Osteoblast (primary cell): ENCODE results near the gene TRAP1. TPM values are rescaled to one million over a fixed set of nuclear protein-coding genes. Genes with fewer than 3 reads are reported as not detected.

ENCODE experiments used
- DNase-seq: peaks from one replicate; pipeline ENCODE4 v3.0.0; 2011; ENCODE audit warnings: low spot score, mixed read lengths; ENCODE audit not compliant: insufficient read length; ENCODE audit errors: missing footprints
- H2AFZ ChIP-seq: 2 replicates; pipeline ENCODE4 v1.6.0; 2011; ENCODE audit warnings: mild to moderate bottlenecking, low read length
- H3K27ac ChIP-seq: 2 replicates; pipeline ENCODE4 v1.5.1; 2011; ENCODE audit warnings: mild to moderate bottlenecking, low read depth, low read length, moderate library complexity
- H3K27me3 ChIP-seq: 2 replicates; pipeline ENCODE4 v1.6.0; 2012; ENCODE audit warnings: mild to moderate bottlenecking, control low read depth, inconsistent platforms, low read length, moderate library complexity; ENCODE audit not compliant: insufficient read depth
- H3K36me3 ChIP-seq: 2 replicates; pipeline ENCODE4 v1.5.1; 2011; ENCODE audit warnings: mild to moderate bottlenecking, low read length, control low read depth, moderate library complexity; ENCODE audit not compliant: insufficient read depth
- H3K4me1 ChIP-seq: 2 replicates; pipeline ENCODE4 v1.5.1; 2011; ENCODE audit warnings: mild to moderate bottlenecking, low read length, control low read depth, moderate library complexity; ENCODE audit not compliant: insufficient read depth
- H3K4me2 ChIP-seq: 2 replicates; pipeline ENCODE4 v1.6.0; 2011; ENCODE audit warnings: mild to moderate bottlenecking, low read length; ENCODE audit not compliant: insufficient read depth
- H3K4me3 ChIP-seq: fragments of 200-600 bp; sonication (generic); 3 replicates; pipeline ENCODE4 v1.5.1; 2012; ENCODE audit warnings: mild to moderate bottlenecking, low read length, inconsistent platforms; ENCODE audit not compliant: insufficient read depth
- H3K79me2 ChIP-seq: 2 replicates; pipeline ENCODE4 v1.6.0; 2012; ENCODE audit warnings: mild to moderate bottlenecking, low read length, control low read depth, inconsistent platforms; ENCODE audit not compliant: insufficient read depth
- H3K9me3 ChIP-seq: 2 replicates; pipeline ENCODE4 v1.5.1; 2011; ENCODE audit warnings: low read depth, low read length, control low read depth
- H4K20me1 ChIP-seq: 2 replicates; pipeline ENCODE4 v1.6.0; 2012; ENCODE audit warnings: mild to moderate bottlenecking, low read length, control low read depth; ENCODE audit not compliant: insufficient read depth
- CTCF ChIP-seq: IDR thresholded peaks from 2 replicates; pipeline ENCODE4 v1.5.1; 2011; ENCODE audit warnings: mild to moderate bottlenecking, low read depth, low read length, moderate library complexity; ENCODE audit errors: extremely low read depth
- total RNA-seq: library from RNA; depleted of rRNA; stranded (reverse); fragments of >200 nt; gene quantifications from 2 replicates; pipeline ENCODE4 v1.2.3, GENCODE V29; 2012

The TRAP1 gene
- total RNA-seq, 1 donor = 56.5 TPM

GRCh38 chr16:3687021-3687420, 30.3 kb downstream of the TRAP1 start:
- no peak for TF ChIP-seq CTCF
- H3K4me2 ChIP-seq = no peak overlapping the region
- no peak overlapping the region for H2AFZ ChIP-seq
- H3K36me3 ChIP-seq = peaks cover 42% of the 10 kb centered on the region
- no peaks in the 10 kb centered on the region for H4K20me1 ChIP-seq
- no peak for DNase-seq
- H3K79me2 ChIP-seq = peaks cover 5% of the 10 kb centered on the region
- peaks cover 11% of the 10 kb centered on the region for H3K4me1 ChIP-seq
- H3K9me3 ChIP-seq = no peaks in the 10 kb centered on the region
- no peak overlapping the region for H3K4me3 ChIP-seq
- H3K27ac ChIP-seq = no peak overlapping the region
- H3K27me3 ChIP-seq = no peaks in the 10 kb centered on the region

- peak; percentile 71 for DNase-seq
- Histone ChIP-seq H3K4me3 (no peak overlapping the region), H4K20me1 (no peaks in the 10 kb centered on the region), H3K27ac (no peak overlapping the region), H2AFZ (no peak overlapping the region), H3K36me3 (peaks cover 40% of the 10 kb centered on the region), H3K4me1 (no peaks in the 10 kb centered on the region), H3K27me3 (no peaks in the 10 kb centered on the region), H3K4me2 (no peak overlapping the region), H3K79me2 (no peaks in the 10 kb centered on the region), H3K9me3 (no peaks in the 10 kb centered on the region)
- TF ChIP-seq CTCF = no peak
Measured at GRCh38 chr16:3681206-3681605, 36.1 kb downstream of the TRAP1 start.

- no peaks in the 10 kb centered on the region for H3K27me3 ChIP-seq
- H4K20me1 ChIP-seq = no peaks in the 10 kb centered on the region
- H3K4me3 ChIP-seq = no peak overlapping the region
- no peak overlapping the region for H2AFZ ChIP-seq
- H3K27ac ChIP-seq = no peak overlapping the region
- no peaks in the 10 kb centered on the region for H3K79me2 ChIP-seq
- H3K4me1 ChIP-seq = no peaks in the 10 kb centered on the region
- TF ChIP-seq CTCF = no peak
- DNase-seq = peak; percentile 73
- no peaks in the 10 kb centered on the region for H3K9me3 ChIP-seq
- no peak overlapping the region for H3K4me2 ChIP-seq
- peaks cover 50% of the 10 kb centered on the region for H3K36me3 ChIP-seq
Measured at GRCh38 chr16:3677994-3678393, 39.3 kb downstream of the TRAP1 start.

- no peaks in the 10 kb centered on the region for H4K20me1 ChIP-seq
- H3K9me3 ChIP-seq = no peaks in the 10 kb centered on the region
- H3K4me3 ChIP-seq = no peak overlapping the region
- H2AFZ ChIP-seq = no peak overlapping the region
- no peaks in the 10 kb centered on the region for H3K79me2 ChIP-seq
- peak; percentile 26 for DNase-seq
- H3K4me2 ChIP-seq = no peak overlapping the region
- H3K36me3 ChIP-seq = peaks cover 48% of the 10 kb centered on the region
- H3K4me1 ChIP-seq = no peaks in the 10 kb centered on the region
- no peak for TF ChIP-seq CTCF
- no peak overlapping the region for H3K27ac ChIP-seq
- no peaks in the 10 kb centered on the region for H3K27me3 ChIP-seq
Measured at GRCh38 chr16:3675601-3676130, 41.7 kb downstream of the TRAP1 start.
